ENCODE results near the gene HECTD1.
"Not testable (repeated sequence)": the region's sequence is repeated elsewhere in the genome, so short reads cannot be mapped to it uniquely, and the experiment has no call there.

HECTD1 gene

DNA sequence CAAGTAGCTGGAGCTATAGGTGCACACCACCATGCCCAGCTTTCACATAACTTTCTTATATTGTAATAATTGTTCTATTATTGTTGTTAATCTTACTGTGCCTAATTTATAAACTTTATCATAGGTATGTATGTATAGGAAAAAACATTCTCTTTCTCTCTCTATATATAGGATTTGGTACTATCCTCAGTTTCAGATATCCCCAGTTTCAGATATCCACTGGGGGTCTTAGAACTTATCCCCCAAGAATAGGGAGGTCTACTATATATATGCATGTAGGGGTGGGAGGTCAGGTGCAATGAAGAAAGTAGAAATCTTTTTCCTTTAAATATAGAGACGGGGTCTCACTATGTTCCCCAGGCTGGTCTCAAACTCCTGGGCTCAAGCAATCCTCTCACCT lies 110.5 kb downstream of the HECTD1 start:
- DNase-seq (ENCODE audit: low spot score), result no peak
- in situ Hi-C loops (cut with MboI; ENCODE audit: low pct_unique_long_range_greater_than_20kb, low sequenced_read_pairs, unreplicated experiment), result no loop called here

GRCh38 chr14:31096255-31096654 lies 111.3 kb downstream of the HECTD1 start:
- DNase-seq (ENCODE audit: low spot score), result no peak
- in situ Hi-C loops (cut with MboI; ENCODE audit: low pct_unique_long_range_greater_than_20kb, low sequenced_read_pairs, unreplicated experiment), result no loop called here
- TF ChIP-seq CTCF (IDR thresholded peaks at IDR 0.05; ENCODE audit: extremely low read depth, insufficient read depth, missing control alignments), result no peak

More for the DNA sequence above, 110.5 kb downstream of the HECTD1 start:
- TF ChIP-seq CTCF (IDR thresholded peaks at IDR 0.05; ENCODE audit: extremely low read depth, insufficient read depth, missing control alignments), result no peak

DNA sequence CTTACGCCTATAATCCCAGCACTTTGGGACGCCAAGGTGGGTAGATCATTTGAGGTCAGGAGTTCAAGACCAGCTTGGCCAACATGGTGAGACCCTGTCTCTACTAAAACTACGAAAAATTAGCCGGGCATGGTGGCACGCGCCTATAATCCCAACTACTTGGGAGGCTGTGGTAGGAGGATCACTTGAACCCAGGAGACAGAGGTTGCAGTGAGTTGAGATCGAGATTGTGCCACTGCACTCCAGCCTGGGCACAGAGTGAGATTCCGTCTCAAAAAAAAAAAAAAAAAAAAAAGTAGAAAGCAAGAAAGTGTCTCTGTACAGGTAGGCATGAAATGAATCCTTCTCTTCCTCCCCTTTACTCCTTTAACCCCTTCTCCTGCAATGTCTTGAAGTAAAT lies 111.8 kb downstream of the HECTD1 start:
- DNase-seq (ENCODE audit: low spot score); in situ Hi-C loops (cut with MboI; ENCODE audit: low pct_unique_long_range_greater_than_20kb, low sequenced_read_pairs, unreplicated experiment): not testable (repeated sequence)

GRCh38 chr14:31093884-31094839 lies 113.4 kb downstream of the HECTD1 start:
- DNase-seq (ENCODE audit: low spot score); in situ Hi-C loops (cut with MboI; ENCODE audit: low pct_unique_long_range_greater_than_20kb, low sequenced_read_pairs, unreplicated experiment): not testable (repeated sequence)

DNA sequence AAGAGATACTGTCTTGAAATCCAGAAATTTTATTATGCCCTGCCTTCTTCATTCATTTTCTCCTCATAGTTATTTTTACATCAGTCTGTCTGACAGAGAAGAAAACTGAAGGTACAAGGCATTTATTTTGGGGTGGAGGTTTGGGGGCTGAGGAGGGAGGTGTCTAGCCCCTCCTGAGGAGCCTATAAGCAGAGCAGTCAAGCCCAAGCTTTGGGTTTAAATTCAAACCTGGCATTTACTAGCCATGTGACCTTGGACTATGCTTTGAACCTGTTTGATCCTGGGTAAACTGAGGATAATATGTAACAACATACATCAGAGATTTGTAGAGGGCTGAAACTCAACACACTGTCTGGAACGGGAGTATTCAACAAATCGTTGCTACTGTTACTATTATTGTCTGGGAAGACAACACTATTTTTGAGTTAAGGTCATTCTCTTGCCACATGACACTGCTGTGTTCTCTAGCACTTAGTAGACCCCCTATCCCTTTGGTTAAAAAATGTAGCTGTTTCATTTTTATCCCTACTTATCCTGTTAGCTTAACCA lies 115.4 kb downstream of the HECTD1 start:
- no peak for DNase-seq (ENCODE audit: low spot score)
- TF ChIP-seq CTCF (IDR thresholded peaks at IDR 0.05; ENCODE audit: extremely low read depth, insufficient read depth, missing control alignments), result no peak
- in situ Hi-C loops (cut with MboI; ENCODE audit: low pct_unique_long_range_greater_than_20kb, low sequenced_read_pairs, unreplicated experiment), result no loop called here

- no peak for DNase-seq (ENCODE audit: low spot score)
- TF ChIP-seq CTCF (IDR thresholded peaks at IDR 0.05; ENCODE audit: extremely low read depth, insufficient read depth, missing control alignments), result no peak
- in situ Hi-C loops (cut with MboI; ENCODE audit: low pct_unique_long_range_greater_than_20kb, low sequenced_read_pairs, unreplicated experiment), result no loop called here
These were observed 116.5 kb downstream of the HECTD1 start for GRCh38 chr14:31090883-31091764.

GRCh38 chr14:31086466-31086865 lies 121.1 kb downstream of the HECTD1 start:
- DNase-seq (ENCODE audit: low spot score); in situ Hi-C loops (cut with MboI; ENCODE audit: low pct_unique_long_range_greater_than_20kb, low sequenced_read_pairs, unreplicated experiment): not testable (repeated sequence)

DNA sequence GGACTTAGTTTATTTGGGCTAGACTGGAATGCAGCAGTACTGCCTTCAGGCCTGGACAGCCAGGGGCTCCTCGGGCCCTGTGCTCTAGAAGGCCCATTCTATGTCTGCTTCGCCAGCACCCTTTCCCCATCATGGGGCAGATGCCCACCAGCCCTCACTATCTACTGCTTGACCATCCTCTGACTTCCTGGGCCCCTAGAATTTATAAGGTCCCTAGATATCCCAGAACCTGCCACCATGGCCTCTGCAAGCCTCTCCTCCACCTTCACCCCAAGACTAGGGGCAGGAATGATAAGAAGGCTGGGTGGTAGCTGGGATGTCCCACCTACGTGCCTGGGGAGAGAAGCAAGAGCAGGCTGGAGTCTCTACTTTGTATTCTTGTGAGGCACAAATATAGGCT lies 122.6 kb downstream of the HECTD1 start:
- in situ Hi-C loops (cut with MboI; ENCODE audit: low pct_unique_long_range_greater_than_20kb, low sequenced_read_pairs, unreplicated experiment), result no loop called here
- no peak for TF ChIP-seq CTCF (IDR thresholded peaks at IDR 0.05; ENCODE audit: extremely low read depth, insufficient read depth, missing control alignments)
- no peak for DNase-seq (ENCODE audit: low spot score)
